SU-DHL-6 (cell line): ENCODE measurements around the gene C10orf120.

ENCODE experiments used
- H2AFZ ChIP-seq: fragments of 200-600 bp; sonication (generic); 2 replicates; pipeline ENCODE4 v1.6.1; 2014; ENCODE audit warnings: low read depth, mild to moderate bottlenecking, moderate library complexity, mixed read lengths, antibody characterized with exemption, low read length; ENCODE audit not compliant: severe bottlenecking
- H3F3A ChIP-seq: fragments of 200-600 bp; shearing (Covaris generic); 2 replicates; pipeline ENCODE4 v1.6.0; 2016; ENCODE audit warnings: antibody characterized with exemption, mild to moderate bottlenecking; ENCODE audit not compliant: insufficient read depth
- H3K27ac ChIP-seq: fragments of 200-600 bp; sonication (generic); 2 replicates; pipeline ENCODE4 v1.5.1; 2016; ENCODE audit warnings: low read depth, mild to moderate bottlenecking, low read length, moderate library complexity, mixed read lengths
- H3K27me3 ChIP-seq: fragments of 200-600 bp; sonication (generic), shearing (Covaris generic); 2 replicates; pipeline ENCODE4 v1.6.0; 2014; ENCODE audit warnings: mild to moderate bottlenecking, low read length
- H3K36me3 ChIP-seq: fragments of 200-600 bp; sonication (generic); 2 replicates; pipeline ENCODE4 v1.6.1; 2014; ENCODE audit warnings: mild to moderate bottlenecking, low read length, mixed read lengths
- H3K4me2 ChIP-seq: fragments of 300-600, 200-600 bp; shearing (Covaris generic), sonication (generic); 2 replicates; pipeline ENCODE4 v1.6.0; 2014; ENCODE audit warnings: low read length, low read depth, mild to moderate bottlenecking; ENCODE audit not compliant: poor library complexity, severe bottlenecking
- H3K4me3 ChIP-seq: fragments of 200-600 bp; sonication (generic); 2 replicates; pipeline ENCODE4 v1.5.1; 2014; ENCODE audit warnings: antibody characterized with exemption, low read length, mild to moderate bottlenecking, mixed read lengths; ENCODE audit not compliant: insufficient read depth, poor library complexity, severe bottlenecking
- H3K79me2 ChIP-seq: fragments of 200-600 bp; sonication (generic); 2 replicates; pipeline ENCODE4 v1.6.1; 2014; ENCODE audit warnings: mild to moderate bottlenecking, low read length, moderate library complexity; ENCODE audit not compliant: insufficient read depth
- H3K9ac ChIP-seq: fragments of 200-600 bp; sonication (generic); 2 replicates; pipeline ENCODE4 v1.7.0; 2014; ENCODE audit warnings: mild to moderate bottlenecking, low read length
- H3K9me2 ChIP-seq: fragments of 200-600 bp; sonication (generic); replicated peaks from 2 replicates; pipeline ENCODE4 v1.6.1; 2014; ENCODE audit warnings: low read length; ENCODE audit not compliant: insufficient read depth
- H3K9me3 ChIP-seq: fragments of 200-600 bp; sonication (generic); 2 replicates; pipeline ENCODE4 v1.6.1; 2014; ENCODE audit warnings: low read length, mixed read lengths; ENCODE audit not compliant: insufficient read depth
- H4K20me1 ChIP-seq: fragments of 200-600 bp; sonication (generic); 2 replicates; pipeline ENCODE4 v1.6.1; 2014; ENCODE audit warnings: low read depth, mild to moderate bottlenecking, antibody characterized with exemption, low read length, moderate library complexity, mixed read lengths
- CTCF ChIP-seq: fragments of 200-600 bp; sonication (generic); IDR thresholded peaks from one replicate; pipeline ENCODE4 v1.5.1; 2017; ENCODE audit warnings: antibody characterized with exemption, mild to moderate bottlenecking, low read length, moderate library complexity; ENCODE audit not compliant: insufficient read depth, poor library complexity, severe bottlenecking
- EZH2phosphoT487 ChIP-seq: fragments of 200-600 bp; sonication (generic), shearing (Covaris generic); conservative IDR thresholded peaks from 2 replicates; pipeline ENCODE4 v1.6.1; 2018; ENCODE audit warnings: mild to moderate bottlenecking, antibody characterized with exemption, low read length, moderate library complexity, mixed read lengths

Gene C10orf120

GRCh38 chr10:122673269-122673668 is 26.4 kb downstream of the C10orf120 start:
- TF ChIP-seq CTCF (no peak), EZH2phosphoT487 (no peak)
- Histone ChIP-seq H3F3A (no peaks in the 10 kb centered on the region), H3K9me2 (no peaks in the 10 kb centered on the region), H3K9me3 (no peaks in the 10 kb centered on the region), H3K9ac (no peak overlapping the region), H4K20me1 (no peaks in the 10 kb centered on the region), H3K4me2 (no peak overlapping the region), H3K36me3 (no peaks in the 10 kb centered on the region), H3K79me2 (no peaks in the 10 kb centered on the region), H3K4me3 (no peak overlapping the region), H2AFZ (no peak overlapping the region), H3K27ac (no peak overlapping the region), H3K27me3 (no peaks in the 10 kb centered on the region)

GRCh38 chr10:122672655-122673054 is 27.0 kb downstream of the C10orf120 start:
- Histone ChIP-seq H3K4me2 (no peak overlapping the region), H3K27ac (no peak overlapping the region), H4K20me1 (no peaks in the 10 kb centered on the region), H3K9me2 (no peaks in the 10 kb centered on the region), H3K4me3 (no peak overlapping the region), H3K79me2 (no peaks in the 10 kb centered on the region), H3K36me3 (no peaks in the 10 kb centered on the region), H2AFZ (no peak overlapping the region), H3F3A (no peaks in the 10 kb centered on the region), H3K27me3 (no peaks in the 10 kb centered on the region), H3K9me3 (no peaks in the 10 kb centered on the region), H3K9ac (no peak overlapping the region)
- TF ChIP-seq EZH2phosphoT487 (no peak), CTCF (no peak)

- Histone ChIP-seq H3K79me2 (no peaks in the 10 kb centered on the region), H3K9ac (no peak overlapping the region), H3K36me3 (no peaks in the 10 kb centered on the region), H2AFZ (no peak overlapping the region), H3K9me3 (no peaks in the 10 kb centered on the region), H3F3A (no peaks in the 10 kb centered on the region), H3K4me3 (no peak overlapping the region), H3K27ac (no peak overlapping the region), H3K4me2 (no peak overlapping the region), H3K9me2 (no peaks in the 10 kb centered on the region), H4K20me1 (no peaks in the 10 kb centered on the region), H3K27me3 (no peaks in the 10 kb centered on the region)
- no peak for TF ChIP-seq EZH2phosphoT487
- TF ChIP-seq CTCF: no peak
Measured at GRCh38 chr10:122671355-122671754, 28.3 kb downstream of the C10orf120 start.
